GM18511 (cell line): Measurements from ENCODE around the gene PTS.

Source experiments
- ATAC-seq: cut with Tn5 transposase; IDR thresholded peaks from one replicate; pipeline ENCODE4 v1.9.1; 2021; ENCODE audit warnings: mild to moderate bottlenecking, moderate library complexity; ENCODE audit not compliant: unreplicated experiment

Gene PTS

GRCh38 chr11:112260490-112260889 is 34.3 kb downstream of the PTS start, which contains the start of gene PLET1:
TSS of gene PLET1 (minus strand) at chr11:112260860. CDS start at chr11:112260589, 271 bp downstream.
- ATAC-seq = no peak

GRCh38 chr11:112265659-112266409 is 39.6 kb downstream of the PTS start:
- no peak for ATAC-seq

GRCh38 chr11:112266410-112266778 is 40.2 kb downstream of the PTS start:
- no peak for ATAC-seq

- no peak for ATAC-seq
Measured at GRCh38 chr11:112267188-112267591, 41.0 kb downstream of the PTS start.

- ATAC-seq = no peak
Measured at GRCh38 chr11:112268406-112268805, 42.2 kb downstream of the PTS start.

GRCh38 chr11:112269139-112269538 is 42.9 kb downstream of the PTS start:
- no peak for ATAC-seq

- no peak for ATAC-seq
Measured at GRCh38 chr11:112270551-112271180, 44.4 kb downstream of the PTS start.

GRCh38 chr11:112271242-112271641 is 45.0 kb downstream of the PTS start:
- ATAC-seq = no peak

GRCh38 chr11:112273066-112273465 is 46.8 kb downstream of the PTS start:
- no peak for ATAC-seq

- no peak for ATAC-seq
Measured at GRCh38 chr11:112274007-112274783, 48.0 kb downstream of the PTS start.

- ATAC-seq = no peak
Measured at GRCh38 chr11:112277029-112277428, 50.8 kb downstream of the PTS start.

- ATAC-seq = no peak
Measured at GRCh38 chr11:112277941-112278340, 51.7 kb downstream of the PTS start.

GRCh38 chr11:112278803-112279202 is 52.6 kb downstream of the PTS start:
- no peak for ATAC-seq

GRCh38 chr11:112279901-112280267 is 53.7 kb downstream of the PTS start:
- ATAC-seq = peak; percentile 68

- ATAC-seq = peak; percentile 88
Measured at GRCh38 chr11:112280268-112281126, 54.3 kb downstream of the PTS start.

- ATAC-seq = no peak
Measured at GRCh38 chr11:112281726-112282125, 55.5 kb downstream of the PTS start.
